SK-N-SH treated with all-trans-retinoic acid at 6 μM for 48 hours (cell line): ENCODE data around the gene ITGB4.

Source experiments
- ATAC-seq: fragments of 200-7000 bp; cut with Tn5 transposase; 3 replicates; pipeline ENCODE4 v1.9.1; 2020; ENCODE audit warnings: mild to moderate bottlenecking, moderate library complexity
- CSDC2 ChIP-seq: fragments of 250-450 bp; sonication (Bioruptor Pico); IDR thresholded peaks from 2 replicates; pipeline ENCODE4 v1.5.0; 2020; ENCODE audit warnings: mild to moderate bottlenecking, moderate library complexity
- GLIS3 ChIP-seq: fragments of 250-450 bp; sonication (Bioruptor Pico); IDR thresholded peaks from 2 replicates; pipeline ENCODE4 v1.5.0; 2020; ENCODE audit warnings: mild to moderate bottlenecking, moderate library complexity
- ISL1 ChIP-seq: fragments of 250-450 bp; sonication (Bioruptor Pico); IDR thresholded peaks from 2 replicates; pipeline ENCODE4 v2.1.2; 2022; ENCODE audit warnings: mild to moderate bottlenecking, moderate library complexity
- OSR1 ChIP-seq: fragments of 250-450 bp; sonication (Bioruptor Pico); IDR thresholded peaks from 2 replicates; pipeline ENCODE4 v1.8.0; 2022; ENCODE audit warnings: moderate library complexity, mild to moderate bottlenecking, inconsistent platforms
- PPARA ChIP-seq: fragments of 250-450 bp; sonication (Bioruptor Pico); IDR thresholded peaks from 2 replicates; pipeline ENCODE4 v1.5.0; 2020; ENCODE audit warnings: mild to moderate bottlenecking, borderline replicate concordance
- RARB ChIP-seq: fragments of 250-450 bp; sonication (Bioruptor Pico); IDR thresholded peaks from 2 replicates; pipeline ENCODE4 v1.8.0; 2021; ENCODE audit warnings: mild to moderate bottlenecking, moderate library complexity
- SNAI2 ChIP-seq: fragments of 250-450 bp; sonication (Bioruptor Pico); IDR thresholded peaks from 2 replicates; pipeline ENCODE4 v1.5.0; 2020; ENCODE audit warnings: mild to moderate bottlenecking, moderate library complexity
- TCF4 ChIP-seq: fragments of 250-450 bp; sonication (Bioruptor Pico); IDR thresholded peaks from 2 replicates; pipeline ENCODE4 v1.8.0; 2021; ENCODE audit warnings: mild to moderate bottlenecking, moderate library complexity, borderline replicate concordance
- TOX ChIP-seq: fragments of 250-450 bp; sonication (Bioruptor Pico); IDR thresholded peaks from 2 replicates; pipeline ENCODE4 v1.8.0; 2021; ENCODE audit warnings: mild to moderate bottlenecking, moderate library complexity, borderline replicate concordance
- ZC3H10 ChIP-seq: fragments of 250-450 bp; sonication (Bioruptor Pico); IDR thresholded peaks from 2 replicates; pipeline ENCODE4 v1.5.1; 2021; ENCODE audit warnings: mild to moderate bottlenecking, moderate library complexity
- ZFP3 ChIP-seq: fragments of 250-450 bp; sonication (Bioruptor Pico); IDR thresholded peaks from 2 replicates; pipeline ENCODE4 v1.5.0; 2020; ENCODE audit warnings: mild to moderate bottlenecking, moderate library complexity
- ZFP30 ChIP-seq: fragments of 450-650 bp; formaldehyde crosslinking; IDR thresholded peaks from 2 replicates; pipeline ENCODE4 v1.5.0; 2022; ENCODE audit warnings: mild to moderate bottlenecking, moderate library complexity
- ZNF565 ChIP-seq: fragments of 450-650 bp; formaldehyde crosslinking; conservative IDR thresholded peaks from 2 replicates; pipeline ENCODE4 v1.5.0; 2020; ENCODE audit warnings: low read depth, mild to moderate bottlenecking, moderate library complexity
- ZNF70 ChIP-seq: fragments of 450-650 bp; formaldehyde crosslinking; IDR thresholded peaks from 2 replicates; pipeline ENCODE4 v1.5.0; 2020; ENCODE audit warnings: mild to moderate bottlenecking, moderate library complexity
- ZNF8 ChIP-seq: fragments of 450-650 bp; formaldehyde crosslinking; IDR thresholded peaks from 2 replicates; pipeline ENCODE4 v1.5.0; 2020; ENCODE audit warnings: mild to moderate bottlenecking, moderate library complexity
- TF ChIP-seq, protein P1 (sequence below): fragments of 250-450 bp; sonication (Bioruptor Pico); IDR thresholded peaks from 2 replicates; pipeline ENCODE4 v1.8.0; 2020; ENCODE audit warnings: mild to moderate bottlenecking, moderate library complexity, borderline replicate concordance
- TF ChIP-seq, protein P2 (sequence below): fragments of 250-450 bp; sonication (Bioruptor Pico); IDR thresholded peaks from 2 replicates; pipeline ENCODE4 v1.5.1; 2021; ENCODE audit warnings: mild to moderate bottlenecking, moderate library complexity
- TF ChIP-seq, protein P3 (sequence below): fragments of 250-450 bp; sonication (Bioruptor Pico); IDR thresholded peaks from 2 replicates; pipeline ENCODE4 v1.5.1; 2020; ENCODE audit warnings: low read depth, mild to moderate bottlenecking, moderate library complexity
- TF ChIP-seq, protein P4 (sequence below): fragments of 250-450 bp; sonication (Bioruptor Pico); IDR thresholded peaks from 2 replicates; pipeline ENCODE4 v1.8.0; 2021; ENCODE audit warnings: low read depth, mild to moderate bottlenecking, moderate library complexity, borderline replicate concordance

The ITGB4 gene

DNA sequence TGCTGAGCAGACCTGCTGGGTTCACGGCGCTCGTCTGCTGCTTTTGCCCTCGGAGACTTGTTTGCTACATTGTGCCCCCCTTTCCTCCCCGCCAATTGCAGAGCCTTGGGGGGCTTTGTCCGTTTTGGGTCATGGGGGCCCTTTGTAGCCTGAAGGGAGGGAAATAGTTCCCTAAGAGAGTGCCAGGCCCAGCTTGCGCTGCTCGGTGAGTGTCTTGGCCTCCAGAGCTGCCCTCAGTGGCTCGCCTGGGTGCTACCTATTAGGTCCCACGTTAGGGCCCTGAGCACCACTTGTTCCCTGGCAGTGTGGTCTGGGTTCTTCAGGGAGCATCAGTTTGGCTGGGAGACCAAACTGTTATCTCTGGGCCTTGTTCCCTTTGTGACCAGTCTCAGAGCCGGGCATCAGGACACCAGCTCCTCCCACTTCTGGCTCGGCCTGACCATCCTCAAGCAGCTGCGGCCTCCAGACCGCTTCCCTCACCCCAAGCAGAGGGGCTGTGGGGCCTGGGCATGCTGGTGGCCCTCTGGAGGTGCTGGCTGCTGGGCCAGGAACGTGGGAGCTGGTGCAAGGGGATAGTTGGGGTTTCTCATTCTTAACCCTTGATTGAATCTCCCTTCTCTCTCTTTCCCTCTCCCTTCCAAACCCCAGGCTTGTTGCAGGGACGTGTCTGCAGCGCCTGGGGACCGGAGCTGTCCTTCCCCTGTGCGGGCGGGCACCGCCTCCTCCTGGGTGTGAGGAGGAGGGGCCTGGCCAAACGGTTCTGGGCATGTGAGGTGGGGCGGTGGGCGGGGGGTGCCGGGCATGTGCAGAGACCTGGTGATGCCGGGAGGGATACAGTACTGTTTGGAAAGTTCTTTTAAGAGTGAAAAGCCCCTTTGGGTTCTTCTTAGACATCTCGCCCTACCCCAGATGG, 16.0 kb upstream of the ITGB4 start:
- no peak for ATAC-seq
- TF ChIP-seq OSR1 (CRISPR knock-in tag), result no peak
- no peak for TF ChIP-seq ZFP3 (CRISPR knock-in tag)
- TF ChIP-seq ISL1 (CRISPR knock-in tag), result no peak
- TF ChIP-seq, protein P1, sequence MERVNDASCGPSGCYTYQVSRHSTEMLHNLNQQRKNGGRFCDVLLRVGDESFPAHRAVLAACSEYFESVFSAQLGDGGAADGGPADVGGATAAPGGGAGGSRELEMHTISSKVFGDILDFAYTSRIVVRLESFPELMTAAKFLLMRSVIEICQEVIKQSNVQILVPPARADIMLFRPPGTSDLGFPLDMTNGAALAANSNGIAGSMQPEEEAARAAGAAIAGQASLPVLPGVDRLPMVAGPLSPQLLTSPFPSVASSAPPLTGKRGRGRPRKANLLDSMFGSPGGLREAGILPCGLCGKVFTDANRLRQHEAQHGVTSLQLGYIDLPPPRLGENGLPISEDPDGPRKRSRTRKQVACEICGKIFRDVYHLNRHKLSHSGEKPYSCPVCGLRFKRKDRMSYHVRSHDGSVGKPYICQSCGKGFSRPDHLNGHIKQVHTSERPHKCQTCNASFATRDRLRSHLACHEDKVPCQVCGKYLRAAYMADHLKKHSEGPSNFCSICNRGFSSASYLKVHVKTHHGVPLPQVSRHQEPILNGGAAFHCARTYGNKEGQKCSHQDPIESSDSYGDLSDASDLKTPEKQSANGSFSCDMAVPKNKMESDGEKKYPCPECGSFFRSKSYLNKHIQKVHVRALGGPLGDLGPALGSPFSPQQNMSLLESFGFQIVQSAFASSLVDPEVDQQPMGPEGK (CRISPR knock-in tag), result no peak
- TF ChIP-seq TOX (CRISPR knock-in tag), result no peak
- TF ChIP-seq RARB (CRISPR knock-in tag), result no peak
- no peak for TF ChIP-seq TCF4
- TF ChIP-seq ZNF565 (CRISPR knock-in tag), result no peak
- no peak for TF ChIP-seq SNAI2 (CRISPR knock-in tag)
- TF ChIP-seq, protein P2, sequence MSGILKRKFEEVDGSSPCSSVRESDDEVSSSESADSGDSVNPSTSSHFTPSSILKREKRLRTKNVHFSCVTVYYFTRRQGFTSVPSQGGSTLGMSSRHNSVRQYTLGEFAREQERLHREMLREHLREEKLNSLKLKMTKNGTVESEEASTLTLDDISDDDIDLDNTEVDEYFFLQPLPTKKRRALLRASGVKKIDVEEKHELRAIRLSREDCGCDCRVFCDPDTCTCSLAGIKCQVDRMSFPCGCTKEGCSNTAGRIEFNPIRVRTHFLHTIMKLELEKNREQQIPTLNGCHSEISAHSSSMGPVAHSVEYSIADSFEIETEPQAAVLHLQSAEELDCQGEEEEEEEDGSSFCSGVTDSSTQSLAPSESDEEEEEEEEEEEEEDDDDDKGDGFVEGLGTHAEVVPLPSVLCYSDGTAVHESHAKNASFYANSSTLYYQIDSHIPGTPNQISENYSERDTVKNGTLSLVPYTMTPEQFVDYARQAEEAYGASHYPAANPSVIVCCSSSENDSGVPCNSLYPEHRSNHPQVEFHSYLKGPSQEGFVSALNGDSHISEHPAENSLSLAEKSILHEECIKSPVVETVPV (CRISPR knock-in tag), result no peak

DNA sequence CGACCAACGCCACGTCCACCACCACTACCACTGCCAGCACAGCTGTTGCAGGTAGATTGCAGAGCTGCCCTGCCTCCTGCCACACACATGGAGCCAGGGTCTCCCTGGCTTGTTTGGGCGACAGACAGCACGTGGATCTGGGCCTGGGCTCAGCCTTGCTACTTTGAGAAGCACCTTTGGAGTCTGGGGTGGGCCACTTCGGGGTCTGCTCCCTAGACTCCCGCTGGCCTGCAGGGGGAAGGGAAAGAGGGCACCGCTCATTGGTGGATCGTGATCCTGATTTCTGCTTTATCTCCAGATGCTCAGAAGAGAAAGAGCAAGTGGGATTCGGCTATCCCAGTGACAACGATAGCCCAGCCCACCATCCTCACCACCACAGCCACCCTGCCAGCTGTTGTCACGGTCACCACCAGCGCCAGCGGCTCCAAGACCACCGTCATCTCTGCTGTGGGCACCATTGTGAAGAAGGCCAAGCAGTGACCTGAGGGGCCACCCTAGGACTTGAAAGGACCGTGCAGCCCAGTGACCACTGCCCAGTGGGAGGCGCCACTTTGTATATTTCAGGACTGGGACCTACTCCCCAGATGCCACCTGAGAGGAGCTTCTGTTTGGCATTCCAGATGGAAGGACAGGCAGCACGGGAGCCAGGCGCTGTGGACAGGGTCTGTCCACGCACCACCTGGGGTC, 15.1 kb upstream of the ITGB4 start:
- no peak for ATAC-seq

DNA sequence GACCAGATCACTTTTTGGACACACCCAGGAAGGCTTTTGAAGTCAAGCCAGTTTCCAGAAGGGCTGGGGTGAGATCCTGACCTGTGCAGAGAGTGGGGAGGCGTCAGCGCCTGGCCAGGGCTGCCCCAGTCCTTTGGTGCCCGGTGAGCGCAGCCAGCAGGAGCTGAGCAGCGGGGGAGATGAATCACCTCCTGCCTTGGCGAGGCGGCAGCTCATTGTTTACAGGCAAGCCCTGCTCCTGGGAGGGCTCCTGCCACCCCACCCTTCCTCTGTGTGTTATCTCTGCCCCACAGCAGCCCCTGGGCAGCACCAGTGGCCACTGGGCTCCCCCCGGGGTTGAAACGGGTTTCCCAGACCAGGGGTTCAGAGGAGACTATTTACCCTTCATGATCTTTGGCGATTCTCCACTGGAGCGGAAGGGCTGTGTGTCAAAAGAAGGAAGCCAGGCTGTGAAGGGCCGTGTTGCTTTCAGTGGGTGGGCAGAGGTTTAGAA, 14.1 kb upstream of the ITGB4 start:
- TF ChIP-seq, protein P3, sequence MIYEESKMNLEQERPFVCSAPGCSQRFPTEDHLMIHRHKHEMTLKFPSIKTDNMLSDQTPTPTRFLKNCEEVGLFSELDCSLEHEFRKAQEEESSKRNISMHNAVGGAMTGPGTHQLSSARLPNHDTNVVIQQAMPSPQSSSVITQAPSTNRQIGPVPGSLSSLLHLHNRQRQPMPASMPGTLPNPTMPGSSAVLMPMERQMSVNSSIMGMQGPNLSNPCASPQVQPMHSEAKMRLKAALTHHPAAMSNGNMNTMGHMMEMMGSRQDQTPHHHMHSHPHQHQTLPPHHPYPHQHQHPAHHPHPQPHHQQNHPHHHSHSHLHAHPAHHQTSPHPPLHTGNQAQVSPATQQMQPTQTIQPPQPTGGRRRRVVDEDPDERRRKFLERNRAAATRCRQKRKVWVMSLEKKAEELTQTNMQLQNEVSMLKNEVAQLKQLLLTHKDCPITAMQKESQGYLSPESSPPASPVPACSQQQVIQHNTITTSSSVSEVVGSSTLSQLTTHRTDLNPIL (CRISPR knock-in tag), result no peak
- TF ChIP-seq ZFP30 (CRISPR knock-in tag), result no peak
- TF ChIP-seq, protein P1 (CRISPR knock-in tag), result peak; percentile 63; the same call in 1 of the 2 replicates
- ATAC-seq, result peak; percentile 81

More for the DNA sequence above, 15.1 kb upstream of the ITGB4 start:
- TF ChIP-seq ZC3H10 (CRISPR knock-in tag) (no peak), ZNF8 (CRISPR knock-in tag) (no peak), TOX (CRISPR knock-in tag) (no peak), PPARA (no peak), CSDC2 (CRISPR knock-in tag) (no peak), ZNF70 (CRISPR knock-in tag) (no peak), GLIS3 (no peak), RARB (CRISPR knock-in tag) (no peak)
- TF ChIP-seq, protein P3 (CRISPR knock-in tag), result no peak

DNA sequence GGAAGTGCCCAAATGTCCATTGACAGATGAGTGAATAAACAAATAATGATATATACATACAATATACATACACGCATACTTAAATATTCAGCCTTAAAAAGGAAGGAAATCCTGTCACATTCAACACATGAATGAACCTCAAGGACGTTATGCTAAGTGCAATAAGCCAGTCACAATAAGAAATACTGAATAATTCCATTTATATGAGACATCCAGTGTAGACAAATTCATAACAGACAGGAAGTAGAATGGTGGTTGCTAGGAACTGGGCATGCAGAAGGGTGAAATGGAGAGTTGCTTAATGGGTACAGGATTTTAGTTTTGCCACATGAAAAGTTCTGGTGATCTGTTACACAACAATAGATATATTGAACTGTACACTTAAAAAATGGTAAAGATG, 8.8 kb upstream of the ITGB4 start:
- TF ChIP-seq PPARA, result no peak
- TF ChIP-seq, protein P2 (CRISPR knock-in tag), result no peak
- TF ChIP-seq GLIS3, result no peak
- no peak for TF ChIP-seq ISL1 (CRISPR knock-in tag)
- no peak for TF ChIP-seq ZNF70 (CRISPR knock-in tag)
- no peak for TF ChIP-seq ZC3H10 (CRISPR knock-in tag)
- TF ChIP-seq, protein P4, sequence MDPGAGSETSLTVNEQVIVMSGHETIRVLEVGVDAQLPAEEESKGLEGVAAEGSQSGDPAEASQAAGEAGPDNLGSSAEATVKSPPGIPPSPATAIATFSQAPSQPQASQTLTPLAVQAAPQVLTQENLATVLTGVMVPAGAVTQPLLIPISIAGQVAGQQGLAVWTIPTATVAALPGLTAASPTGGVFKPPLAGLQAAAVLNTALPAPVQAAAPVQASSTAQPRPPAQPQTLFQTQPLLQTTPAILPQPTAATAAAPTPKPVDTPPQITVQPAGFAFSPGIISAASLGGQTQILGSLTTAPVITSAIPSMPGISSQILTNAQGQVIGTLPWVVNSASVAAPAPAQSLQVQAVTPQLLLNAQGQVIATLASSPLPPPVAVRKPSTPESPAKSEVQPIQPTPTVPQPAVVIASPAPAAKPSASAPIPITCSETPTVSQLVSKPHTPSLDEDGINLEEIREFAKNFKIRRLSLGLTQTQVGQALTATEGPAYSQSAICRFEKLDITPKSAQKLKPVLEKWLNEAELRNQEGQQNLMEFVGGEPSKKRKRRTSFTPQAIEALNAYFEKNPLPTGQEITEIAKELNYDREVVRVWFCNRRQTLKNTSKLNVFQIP (CRISPR knock-in tag), result no peak
- no peak for TF ChIP-seq ZNF8 (CRISPR knock-in tag)
- TF ChIP-seq, protein P3 (CRISPR knock-in tag), result no peak
- TF ChIP-seq CSDC2 (CRISPR knock-in tag), result no peak
- no peak for TF ChIP-seq TCF4
- ATAC-seq, result no peak; the same call in 2 of the 3 replicates
